Progenitor cell of endocrine pancreas (in vitro differentiated cells): ENCODE measurements around the gene PARVB. TPM values are rescaled to one million over a fixed set of nuclear protein-coding genes. Genes with fewer than 3 reads are reported as not detected.

Experiments used
- DNase-seq: peaks from one replicate; pipeline ENCODE4 v3.0.0; 2021; ENCODE audit warnings: low spot score; ENCODE audit not compliant: unreplicated experiment
- H3K27ac Mint-ChIP-seq: 2 replicates; pipeline ENCODE4 v1.8.0; 2021; ENCODE audit warnings: mild to moderate bottlenecking, moderate library complexity, mixed read lengths
- H3K27me3 Mint-ChIP-seq: 2 replicates; pipeline ENCODE4 v1.8.0; 2021; ENCODE audit warnings: mixed read lengths
- H3K36me3 Mint-ChIP-seq: 2 replicates; pipeline ENCODE4 v1.8.0; 2022; ENCODE audit warnings: mixed read lengths; ENCODE audit not compliant: insufficient read depth
- H3K4me1 Mint-ChIP-seq: 2 replicates; pipeline ENCODE4 v1.8.0; 2021; ENCODE audit warnings: low read depth, mixed read lengths
- H3K4me3 Mint-ChIP-seq: 2 replicates; pipeline ENCODE4 v1.8.0; 2021; ENCODE audit warnings: low read depth, mild to moderate bottlenecking, moderate library complexity, mixed read lengths
- H3K9me3 Mint-ChIP-seq: 2 replicates; pipeline ENCODE4 v1.8.0; 2021; ENCODE audit warnings: low read depth, mixed read lengths
- CTCF ChIP-seq: fragments of 200-600 bp; sonication (generic); IDR thresholded peaks from one replicate; pipeline ENCODE4 v1.5.0; 2021; ENCODE audit warnings: antibody characterized with exemption, mild to moderate bottlenecking; ENCODE audit not compliant: unreplicated experiment
- total RNA-seq: library from RNA; stranded (reverse); gene quantifications from 2 replicates; pipeline ENCODE4 v1.2.1, GENCODE V29; 2021

Gene PARVB
- total RNA-seq, 1 donor from 2014 or later = 11.8 TPM

GRCh38 chr22:43988960-43989359 lies 35.1 kb upstream of the PARVB start:
- no peak for DNase-seq
- Mint-ChIP-seq H3K4me3 (no peak overlapping the region), H3K36me3 (peaks cover 18% of the 10 kb centered on the region), H3K27ac (no peak overlapping the region), H3K9me3 (no peaks in the 10 kb centered on the region), H3K4me1 (no peaks in the 10 kb centered on the region), H3K27me3 (no peaks in the 10 kb centered on the region)
- TF ChIP-seq CTCF = no peak

- H3K9me3 Mint-ChIP-seq = no peaks in the 10 kb centered on the region
- H3K27ac Mint-ChIP-seq = no peak overlapping the region
- no peak overlapping the region for H3K4me3 Mint-ChIP-seq
- no peaks in the 10 kb centered on the region for H3K27me3 Mint-ChIP-seq
- DNase-seq = no peak
- peaks cover 22% of the 10 kb centered on the region for H3K36me3 Mint-ChIP-seq
- no peak for TF ChIP-seq CTCF
- no peaks in the 10 kb centered on the region for H3K4me1 Mint-ChIP-seq
Measured at GRCh38 chr22:43990044-43990443, 34.1 kb upstream of the PARVB start.

- DNase-seq = no peak
- Mint-ChIP-seq H3K27ac (no peak overlapping the region), H3K9me3 (no peaks in the 10 kb centered on the region), H3K4me1 (no peaks in the 10 kb centered on the region), H3K27me3 (no peaks in the 10 kb centered on the region), H3K4me3 (no peak overlapping the region), H3K36me3 (peaks cover 19% of the 10 kb centered on the region)
- TF ChIP-seq CTCF = no peak
Measured at GRCh38 chr22:43991316-43992020, 32.6 kb upstream of the PARVB start.

- H3K36me3 Mint-ChIP-seq = peaks cover 24% of the 10 kb centered on the region
Measured at GRCh38 chr22:43992331-43992821, 31.7 kb upstream of the PARVB start.

More at GRCh38 chr22:43992331-43992821, 31.7 kb upstream of the PARVB start:
- Mint-ChIP-seq H3K4me3 (no peak overlapping the region), H3K27me3 (no peaks in the 10 kb centered on the region), H3K9me3 (no peaks in the 10 kb centered on the region), H3K27ac (no peak overlapping the region), H3K4me1 (no peaks in the 10 kb centered on the region)
- no peak for DNase-seq
- TF ChIP-seq CTCF = no peak
